Progenitor cell of endocrine pancreas (in vitro differentiated cells): Measurements from ENCODE around the gene CDS2. TPM values are rescaled to one million over a fixed set of nuclear protein-coding genes. Genes with fewer than 3 reads are reported as not detected.

Source experiments
- DNase-seq: peaks from one replicate; pipeline ENCODE4 v3.0.0; 2021; ENCODE audit warnings: low spot score; ENCODE audit not compliant: unreplicated experiment
- H3K27ac Mint-ChIP-seq: 2 replicates; pipeline ENCODE4 v1.8.0; 2021; ENCODE audit warnings: mild to moderate bottlenecking, moderate library complexity, mixed read lengths
- H3K27me3 Mint-ChIP-seq: 2 replicates; pipeline ENCODE4 v1.8.0; 2021; ENCODE audit warnings: mixed read lengths
- H3K36me3 Mint-ChIP-seq: 2 replicates; pipeline ENCODE4 v1.8.0; 2022; ENCODE audit warnings: mixed read lengths; ENCODE audit not compliant: insufficient read depth
- H3K4me1 Mint-ChIP-seq: 2 replicates; pipeline ENCODE4 v1.8.0; 2021; ENCODE audit warnings: low read depth, mixed read lengths
- H3K4me3 Mint-ChIP-seq: 2 replicates; pipeline ENCODE4 v1.8.0; 2021; ENCODE audit warnings: low read depth, mild to moderate bottlenecking, moderate library complexity, mixed read lengths
- H3K9me3 Mint-ChIP-seq: 2 replicates; pipeline ENCODE4 v1.8.0; 2021; ENCODE audit warnings: low read depth, mixed read lengths
- CTCF ChIP-seq: fragments of 200-600 bp; sonication (generic); IDR thresholded peaks from one replicate; pipeline ENCODE4 v1.5.0; 2021; ENCODE audit warnings: antibody characterized with exemption, mild to moderate bottlenecking; ENCODE audit not compliant: unreplicated experiment
- total RNA-seq: library from RNA; stranded (reverse); gene quantifications from 2 replicates; pipeline ENCODE4 v1.2.1, GENCODE V29; 2021

Gene CDS2
- total RNA-seq, 1 donor from 2014 or later: 57.5 TPM

DNA sequence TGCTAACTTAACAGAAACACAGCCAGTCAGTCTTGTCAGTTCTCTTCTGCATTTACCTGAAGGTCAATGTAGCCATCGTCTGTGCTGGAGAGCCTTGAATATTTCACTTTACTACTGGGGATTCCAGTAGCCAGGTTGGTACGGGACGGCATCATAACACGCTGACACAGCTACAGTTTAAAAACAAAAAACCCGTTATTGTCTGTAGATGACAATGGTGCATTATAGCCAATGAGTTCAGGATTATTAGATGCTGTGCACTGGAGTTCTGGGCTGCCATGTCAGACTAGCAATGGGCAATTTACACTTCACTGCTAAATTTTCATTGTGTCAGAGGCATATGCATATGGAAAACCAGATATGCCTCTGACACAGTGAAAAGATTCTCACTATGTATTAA lies 17.5 kb upstream of the CDS2 start:
- TF ChIP-seq CTCF: no peak
- H3K4me1 Mint-ChIP-seq: peaks cover 8% of the 10 kb centered on the region
- no peak overlapping the region for H3K27ac Mint-ChIP-seq
- H3K27me3 Mint-ChIP-seq: no peaks in the 10 kb centered on the region
- no peak overlapping the region for H3K4me3 Mint-ChIP-seq
- H3K9me3 Mint-ChIP-seq: no peaks in the 10 kb centered on the region
- peaks cover 10% of the 10 kb centered on the region for H3K36me3 Mint-ChIP-seq
- no peak for DNase-seq

GRCh38 chr20:5113615-5113986 lies 13.2 kb upstream of the CDS2 start:
- H3K9me3 Mint-ChIP-seq: no peaks in the 10 kb centered on the region
- H3K36me3 Mint-ChIP-seq: peaks cover 27% of the 10 kb centered on the region

DNA sequence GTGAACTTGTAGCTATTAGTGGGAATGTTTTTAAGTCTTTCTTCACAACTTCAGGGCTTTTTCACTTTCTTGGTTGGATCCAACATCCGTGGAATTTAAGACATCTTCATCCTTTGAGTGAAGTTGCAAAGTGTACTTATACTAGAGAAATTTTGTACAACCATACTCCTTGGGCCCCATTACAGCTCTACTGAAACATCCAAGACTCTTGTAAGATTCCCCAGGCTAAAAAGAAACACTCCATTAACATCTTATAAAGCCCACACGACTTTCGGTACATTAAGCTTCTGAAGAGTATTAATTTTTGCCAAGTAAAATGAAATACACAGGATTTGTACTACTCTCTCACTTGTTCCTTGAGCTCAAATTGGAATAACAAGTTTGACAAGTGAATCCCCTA lies 12.4 kb upstream of the CDS2 start:
- no peak for TF ChIP-seq CTCF
- Mint-ChIP-seq H3K9me3 (no peaks in the 10 kb centered on the region), H3K27me3 (no peaks in the 10 kb centered on the region), H3K4me3 (peak overlapping the region; percentile 90), H3K36me3 (peaks cover 22% of the 10 kb centered on the region), H3K27ac (peak overlapping the region; percentile 78), H3K4me1 (peaks cover 27% of the 10 kb centered on the region)
- DNase-seq: no peak

More at GRCh38 chr20:5113615-5113986, 13.2 kb upstream of the CDS2 start:
- Mint-ChIP-seq H3K27ac (peak overlapping the region; percentile 97), H3K4me1 (peaks cover 24% of the 10 kb centered on the region), H3K27me3 (no peaks in the 10 kb centered on the region), H3K4me3 (peak overlapping the region; percentile 90)
- no peak for TF ChIP-seq CTCF
- no peak for DNase-seq

- Mint-ChIP-seq H3K27ac (no peak overlapping the region), H3K4me3 (no peak overlapping the region), H3K36me3 (peaks cover 22% of the 10 kb centered on the region), H3K27me3 (no peaks in the 10 kb centered on the region), H3K9me3 (no peaks in the 10 kb centered on the region), H3K4me1 (peaks cover 30% of the 10 kb centered on the region)
- DNase-seq: no peak
- TF ChIP-seq CTCF: no peak
Observed at GRCh38 chr20:5116875-5117274, 9.9 kb upstream of the CDS2 start.

DNA sequence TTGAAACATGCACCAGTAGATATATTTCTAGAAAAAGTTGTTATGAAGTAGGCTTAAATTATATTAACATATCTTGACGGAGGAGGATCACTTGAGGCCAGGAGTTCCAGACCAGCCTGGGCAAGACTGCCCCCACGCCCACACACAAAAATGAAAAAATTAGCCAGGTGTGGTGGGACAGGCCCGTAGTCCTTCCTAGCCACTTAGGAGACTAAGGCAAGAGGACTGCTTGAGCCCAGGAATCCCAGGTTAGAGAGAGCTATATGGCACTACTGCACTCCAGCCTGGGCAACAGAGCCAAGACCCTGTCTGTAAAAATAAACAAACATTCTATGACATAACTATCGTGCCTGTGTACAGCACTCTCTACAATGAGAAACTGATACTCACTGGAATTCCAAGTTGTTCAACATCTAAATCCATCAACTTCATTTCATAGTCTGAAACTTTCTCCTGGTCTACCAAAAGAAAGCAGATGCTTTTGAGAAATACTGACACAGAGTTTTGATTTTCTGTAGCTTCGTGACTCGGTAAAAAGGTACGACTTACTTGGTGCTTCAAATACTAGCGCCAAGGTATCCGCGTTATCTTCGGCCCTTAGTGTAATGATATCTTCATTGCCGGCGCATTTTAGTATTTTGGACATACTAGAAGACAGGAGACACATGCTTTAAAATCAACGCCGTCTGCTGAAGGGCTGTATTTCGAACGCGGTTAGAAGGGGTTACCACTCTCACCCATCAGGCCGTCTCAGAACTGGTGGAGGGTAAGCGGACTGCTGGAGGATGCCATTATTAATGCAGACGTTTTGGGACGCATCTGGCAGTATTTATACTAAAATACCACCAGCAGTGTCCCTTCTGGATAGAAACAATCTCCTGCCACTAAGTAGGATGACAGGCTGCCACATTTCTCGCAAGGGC lies 8.3 kb upstream of the CDS2 start:
- Mint-ChIP-seq H3K9me3 (no peaks in the 10 kb centered on the region), H3K27me3 (no peaks in the 10 kb centered on the region), H3K36me3 (peaks cover 22% of the 10 kb centered on the region), H3K27ac (peak overlapping the region; percentile 95), H3K4me1 (peaks cover 25% of the 10 kb centered on the region), H3K4me3 (peak overlapping the region; percentile 88)
- no peak for DNase-seq
- no peak for TF ChIP-seq CTCF
